GM10266 (cell line): Measurements from ENCODE around the gene ACAN.

Experiments
- DNase-seq: peaks from one replicate; pipeline ENCODE4 v3.0.0; 2012; ENCODE audit errors: extremely low spot score
- TF ChIP-seq, protein P1 (sequence below): IDR thresholded peaks from 2 replicates; pipeline ENCODE4 v1.5.1; 2012; ENCODE audit warnings: mild to moderate bottlenecking, low read depth; ENCODE audit not compliant: control insufficient read depth, insufficient read depth; ENCODE audit errors: missing control alignments

Gene ACAN

GRCh38 chr15:88864861-88865497 is 61.7 kb downstream of the ACAN start:
- TF ChIP-seq, protein P1, sequence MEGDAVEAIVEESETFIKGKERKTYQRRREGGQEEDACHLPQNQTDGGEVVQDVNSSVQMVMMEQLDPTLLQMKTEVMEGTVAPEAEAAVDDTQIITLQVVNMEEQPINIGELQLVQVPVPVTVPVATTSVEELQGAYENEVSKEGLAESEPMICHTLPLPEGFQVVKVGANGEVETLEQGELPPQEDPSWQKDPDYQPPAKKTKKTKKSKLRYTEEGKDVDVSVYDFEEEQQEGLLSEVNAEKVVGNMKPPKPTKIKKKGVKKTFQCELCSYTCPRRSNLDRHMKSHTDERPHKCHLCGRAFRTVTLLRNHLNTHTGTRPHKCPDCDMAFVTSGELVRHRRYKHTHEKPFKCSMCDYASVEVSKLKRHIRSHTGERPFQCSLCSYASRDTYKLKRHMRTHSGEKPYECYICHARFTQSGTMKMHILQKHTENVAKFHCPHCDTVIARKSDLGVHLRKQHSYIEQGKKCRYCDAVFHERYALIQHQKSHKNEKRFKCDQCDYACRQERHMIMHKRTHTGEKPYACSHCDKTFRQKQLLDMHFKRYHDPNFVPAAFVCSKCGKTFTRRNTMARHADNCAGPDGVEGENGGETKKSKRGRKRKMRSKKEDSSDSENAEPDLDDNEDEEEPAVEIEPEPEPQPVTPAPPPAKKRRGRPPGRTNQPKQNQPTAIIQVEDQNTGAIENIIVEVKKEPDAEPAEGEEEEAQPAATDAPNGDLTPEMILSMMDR = no peak
- DNase-seq = no peak

GRCh38 chr15:88865498-88866099 is 62.4 kb downstream of the ACAN start:
- TF ChIP-seq, protein P1 = no peak
- DNase-seq = no peak

- TF ChIP-seq, protein P1 = no peak
- DNase-seq = no peak
Measured at GRCh38 chr15:88866295-88866881, 63.2 kb downstream of the ACAN start.

DNA sequence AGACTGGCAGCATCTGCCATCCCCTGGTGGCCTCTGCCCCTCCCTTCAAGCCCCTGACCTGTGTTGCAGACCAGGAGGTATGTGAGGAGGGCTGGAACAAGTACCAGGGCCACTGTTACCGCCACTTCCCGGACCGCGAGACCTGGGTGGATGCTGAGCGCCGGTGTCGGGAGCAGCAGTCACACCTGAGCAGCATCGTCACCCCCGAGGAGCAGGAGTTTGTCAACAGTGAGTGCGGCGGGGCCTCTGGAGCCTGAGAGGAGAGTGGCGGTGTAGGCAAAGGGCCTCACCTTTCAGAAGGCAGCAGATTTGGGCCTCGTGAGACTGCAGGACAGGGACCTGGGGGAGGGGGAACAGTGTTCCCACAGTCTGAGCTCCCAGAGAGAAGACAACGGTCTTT is 68.1 kb downstream of the ACAN start:
- TF ChIP-seq, protein P1 = no peak
- DNase-seq = no peak

- TF ChIP-seq, protein P1 = no peak
- DNase-seq = no peak
Measured at GRCh38 chr15:88872106-88872505, 68.9 kb downstream of the ACAN start.

- TF ChIP-seq, protein P1 = no peak
- no peak for DNase-seq
Measured at GRCh38 chr15:88872706-88873105, 69.5 kb downstream of the ACAN start.

GRCh38 chr15:88873786-88874185 is 70.5 kb downstream of the ACAN start:
- TF ChIP-seq, protein P1 = no peak
- no peak for DNase-seq
